ENCODE results near the gene LGR6.

GRCh38 chr1:202235003-202235660 is 41.5 kb downstream of the LGR6 start:
- TF ChIP-seq, protein P1, sequence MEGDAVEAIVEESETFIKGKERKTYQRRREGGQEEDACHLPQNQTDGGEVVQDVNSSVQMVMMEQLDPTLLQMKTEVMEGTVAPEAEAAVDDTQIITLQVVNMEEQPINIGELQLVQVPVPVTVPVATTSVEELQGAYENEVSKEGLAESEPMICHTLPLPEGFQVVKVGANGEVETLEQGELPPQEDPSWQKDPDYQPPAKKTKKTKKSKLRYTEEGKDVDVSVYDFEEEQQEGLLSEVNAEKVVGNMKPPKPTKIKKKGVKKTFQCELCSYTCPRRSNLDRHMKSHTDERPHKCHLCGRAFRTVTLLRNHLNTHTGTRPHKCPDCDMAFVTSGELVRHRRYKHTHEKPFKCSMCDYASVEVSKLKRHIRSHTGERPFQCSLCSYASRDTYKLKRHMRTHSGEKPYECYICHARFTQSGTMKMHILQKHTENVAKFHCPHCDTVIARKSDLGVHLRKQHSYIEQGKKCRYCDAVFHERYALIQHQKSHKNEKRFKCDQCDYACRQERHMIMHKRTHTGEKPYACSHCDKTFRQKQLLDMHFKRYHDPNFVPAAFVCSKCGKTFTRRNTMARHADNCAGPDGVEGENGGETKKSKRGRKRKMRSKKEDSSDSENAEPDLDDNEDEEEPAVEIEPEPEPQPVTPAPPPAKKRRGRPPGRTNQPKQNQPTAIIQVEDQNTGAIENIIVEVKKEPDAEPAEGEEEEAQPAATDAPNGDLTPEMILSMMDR (IDR thresholded peaks at IDR 0.05; ENCODE audit: low read depth, low read length) = no peak
- no peak for TF ChIP-seq EZH2phosphoT487 (IDR thresholded peaks at IDR 0.05; ENCODE audit: low read depth)
